ENCODE measurements around the gene TMEM179.

TMEM179 gene

GRCh38 chr14:104544362-104544961, 60.1 kb downstream of the TMEM179 start:
- DNase-seq (ENCODE audit: low read depth), result no peak

DNA sequence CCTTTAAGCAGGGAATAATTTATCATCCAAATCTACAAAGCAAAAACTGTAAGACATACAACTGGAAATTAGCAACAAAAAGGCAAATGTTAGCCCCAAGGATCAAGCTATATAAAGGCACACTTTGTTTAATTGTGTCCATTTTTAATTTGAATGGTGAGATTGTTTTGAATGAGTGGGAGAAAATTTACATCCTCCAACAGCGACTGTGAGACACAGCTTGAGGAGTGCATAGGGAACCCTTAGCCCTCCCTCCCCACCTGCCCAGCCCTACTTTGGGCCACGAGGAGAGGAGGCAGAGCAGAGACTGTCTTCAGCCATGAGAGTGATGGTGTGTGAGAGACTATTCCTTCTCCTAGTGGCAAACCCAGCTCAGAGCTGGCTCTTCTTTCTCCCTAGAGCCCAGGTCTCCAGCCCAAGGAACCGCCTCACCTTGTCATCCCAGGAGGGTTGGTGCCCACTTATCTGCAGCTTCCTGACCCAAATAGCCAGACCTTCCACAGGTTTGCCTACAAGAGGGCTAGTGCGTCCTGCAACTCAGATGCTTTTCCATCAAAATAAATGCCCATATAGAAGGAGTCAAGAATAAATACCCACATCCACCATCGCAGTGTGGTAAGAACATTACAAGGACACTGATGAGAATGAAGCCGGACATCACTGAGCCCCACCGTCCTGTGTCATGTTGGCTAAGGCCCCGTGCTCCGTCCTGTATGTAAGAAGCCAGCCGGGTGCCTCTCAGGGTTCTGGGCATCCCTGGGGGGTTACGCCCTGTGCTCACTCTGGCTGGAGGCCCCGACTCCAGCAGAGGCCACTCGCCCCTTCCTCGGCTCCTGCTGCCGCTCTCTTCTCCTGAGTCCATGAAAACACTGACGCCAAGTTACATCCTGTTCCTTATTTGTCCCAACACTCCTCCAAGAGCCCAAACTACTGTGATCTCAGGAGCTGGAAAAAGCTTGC, 61.4 kb downstream of the TMEM179 start:
- DNase-seq (ENCODE audit: low read depth), result no peak

GRCh38 chr14:104541905-104542465, 62.6 kb downstream of the TMEM179 start:
- peak; percentile 9 for DNase-seq (ENCODE audit: low read depth)

Measured in amniotic epithelial cell (primary cell).